Lung (tissue), 12 donors: Measurements from ENCODE around the gene XPO1. TPM values are rescaled to one million over a fixed set of nuclear protein-coding genes. Genes with fewer than 3 reads are reported as not detected.

ENCODE experiments used
- ATAC-seq: fragments of 200-7000 bp; cut with Tn5 transposase; one replicate; pipeline ENCODE4 v1.9.1; 2020; ENCODE audit warnings: moderate number of reproducible peaks; ENCODE audit not compliant: insufficient read depth, low FRiP score
- DNase-seq, 3 donors: peaks; one replicate each; pipeline ENCODE4 v3.0.0-alpha.2; 2013 to 2017
- H3K27ac ChIP-seq, 2 donors: one replicate each; pipeline ENCODE4 v1.5.1; 2013; ENCODE audit warnings: mild to moderate bottlenecking in 2 of 2, moderate library complexity in 2 of 2, control low read depth in 1 of 2, inconsistent platforms in 1 of 2, low read depth in 1 of 2, low read length in 1 of 2
- H3K27me3 ChIP-seq, 3 donors: one replicate each; pipeline ENCODE4 v1.5.1; 2013; ENCODE audit warnings: low read length in 2 of 3; ENCODE audit not compliant: control insufficient read depth in 3 of 3, insufficient read depth in 3 of 3
- H3K36me3 ChIP-seq, 4 donors: one replicate each; pipeline ENCODE4 v1.5.1; 2013; ENCODE audit warnings: low read length in 4 of 4, mild to moderate bottlenecking in 1 of 4, moderate library complexity in 1 of 4; ENCODE audit not compliant: control insufficient read depth in 4 of 4, insufficient read depth in 4 of 4
- H3K4me1 ChIP-seq, 5 donors: one replicate each; pipeline ENCODE4 v1.5.1; 2013; ENCODE audit warnings: low read length in 5 of 5, mild to moderate bottlenecking in 2 of 5, moderate library complexity in 1 of 5; ENCODE audit not compliant: control insufficient read depth in 5 of 5, insufficient read depth in 5 of 5
- H3K4me3 ChIP-seq: one replicate; pipeline ENCODE4 v1.5.1; 2013; ENCODE audit warnings: mild to moderate bottlenecking, control low read depth, moderate library complexity
- H3K9ac ChIP-seq, 2 donors: one replicate each; pipeline ENCODE4 v1.5.1; 2013; ENCODE audit warnings: low read length in 2 of 2, control low read depth in 1 of 2; ENCODE audit not compliant: insufficient read depth in 1 of 2
- H3K9me3 ChIP-seq, 4 donors: one replicate each; pipeline ENCODE4 v1.5.1; 2013; ENCODE audit warnings: low read length in 3 of 4, mild to moderate bottlenecking in 1 of 4, moderate library complexity in 1 of 4; ENCODE audit not compliant: control insufficient read depth in 4 of 4, insufficient read depth in 3 of 4
- WGBS, 2 donors: extraction: QIAGEN DNeasy Blood & Tissue Kit; methylation state at CpG; one replicate each; pipeline ENCODE4 v1.1.7; 2013; 5-methylcytosine and 5-hydroxymethylcytosine counted together
- polyA plus RNA-seq, 2 donors: library from polyadenylated mRNA; stranded (reverse); fragments of 200-250 nt; gene quantifications; one replicate each; pipeline ENCODE4 v1.2.1, GENCODE V29; 2013
- total RNA-seq, 2 donors: library from RNA; depleted of rRNA in 1 of 2; stranded (reverse); fragments of >200 nt in 1 of 2; gene quantifications; one replicate each; pipeline ENCODE4 v1.2.1, GENCODE V29; 2014 to 2021
- TF ChIP-seq, protein P1 (sequence below): IDR thresholded peaks from 2 replicates; pipeline ENCODE4 v1.5.1; 2012; ENCODE audit warnings: mild to moderate bottlenecking; ENCODE audit errors: control extremely low read depth, extremely low read depth
- donor health status: control.
- donor health status: control.
- donor health status: Bipolar disorder and iron deficiency.
- donor health status: healthy.
- donor health status: DM: yes; HTN: yes; CAD: no.

The XPO1 gene
- total and polyA plus RNA-seq, 4 donors = 57.9 to 568 (median 85.9) TPM

DNA sequence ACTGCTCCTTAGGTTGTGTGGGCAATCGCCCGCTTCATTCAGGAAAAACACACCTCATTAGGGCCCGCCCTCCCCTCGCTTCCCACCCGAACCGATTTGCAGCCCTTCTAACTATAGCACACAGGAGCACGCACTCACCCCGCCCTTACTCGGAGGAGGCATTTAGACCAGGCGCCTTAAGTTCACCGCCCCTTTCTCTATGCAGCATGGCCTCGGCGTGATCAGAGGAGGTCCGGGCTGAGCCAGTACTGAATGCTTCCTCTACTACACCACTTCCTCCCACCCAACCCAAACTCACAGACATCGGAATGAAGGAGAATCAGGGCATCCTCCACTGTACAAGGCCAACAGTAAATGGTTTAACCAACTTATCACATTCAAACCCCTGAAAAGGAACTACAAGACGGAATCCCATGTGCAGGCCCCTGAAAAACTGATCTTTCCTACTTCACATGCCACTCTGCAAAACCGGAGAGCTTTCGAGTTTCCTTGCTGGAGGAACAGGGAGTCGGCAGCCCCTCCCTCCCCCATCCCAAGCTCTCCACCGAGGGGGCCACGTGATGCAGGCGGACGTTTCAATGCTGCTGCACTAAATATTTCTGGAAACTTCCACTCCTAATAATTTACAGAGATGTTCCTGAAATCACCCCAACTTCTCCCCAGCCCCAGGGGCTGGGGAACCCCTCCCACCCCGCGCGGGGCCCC lies 1.4 kb downstream of the XPO1 start:
- WGBS, 2 donors = 0% methylated on average over 26 of the region's 26 CpGs
- Histone ChIP-seq H3K9ac (peak overlapping the region; percentile 58 to 87), H3K36me3 (peaks cover 0 to 5% (median under 1%) of the 10 kb centered on the region in 4 donors), H3K4me3 (peak overlapping the region; percentile 82), H3K27me3 (no peaks in the 10 kb centered on the region), H3K9me3 (no peaks in the 10 kb centered on the region), H3K4me1 (peaks cover 4 to 23% (median 10%) of the 10 kb centered on the region in 5 donors), H3K27ac (peak overlapping the region; percentile 92 to 95)
- ATAC-seq (peak; percentile 50), DNase-seq (peak; percentile 89 to 96 (median 92))
- TF ChIP-seq, protein P1, sequence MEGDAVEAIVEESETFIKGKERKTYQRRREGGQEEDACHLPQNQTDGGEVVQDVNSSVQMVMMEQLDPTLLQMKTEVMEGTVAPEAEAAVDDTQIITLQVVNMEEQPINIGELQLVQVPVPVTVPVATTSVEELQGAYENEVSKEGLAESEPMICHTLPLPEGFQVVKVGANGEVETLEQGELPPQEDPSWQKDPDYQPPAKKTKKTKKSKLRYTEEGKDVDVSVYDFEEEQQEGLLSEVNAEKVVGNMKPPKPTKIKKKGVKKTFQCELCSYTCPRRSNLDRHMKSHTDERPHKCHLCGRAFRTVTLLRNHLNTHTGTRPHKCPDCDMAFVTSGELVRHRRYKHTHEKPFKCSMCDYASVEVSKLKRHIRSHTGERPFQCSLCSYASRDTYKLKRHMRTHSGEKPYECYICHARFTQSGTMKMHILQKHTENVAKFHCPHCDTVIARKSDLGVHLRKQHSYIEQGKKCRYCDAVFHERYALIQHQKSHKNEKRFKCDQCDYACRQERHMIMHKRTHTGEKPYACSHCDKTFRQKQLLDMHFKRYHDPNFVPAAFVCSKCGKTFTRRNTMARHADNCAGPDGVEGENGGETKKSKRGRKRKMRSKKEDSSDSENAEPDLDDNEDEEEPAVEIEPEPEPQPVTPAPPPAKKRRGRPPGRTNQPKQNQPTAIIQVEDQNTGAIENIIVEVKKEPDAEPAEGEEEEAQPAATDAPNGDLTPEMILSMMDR = no peak

- H3K4me1 ChIP-seq = peaks cover 4 to 23% (median 10%) of the 10 kb centered on the region in 5 donors
- peak overlapping the region; percentile 92 to 95 for H3K27ac ChIP-seq
- DNase-seq (peak in 2 of 3 donors; percentile 61 to 71), ATAC-seq (no peak)
- H3K27me3 ChIP-seq = no peaks in the 10 kb centered on the region
- peaks cover 0 to 9% (median 3%) of the 10 kb centered on the region in 4 donors for H3K36me3 ChIP-seq
- TF ChIP-seq, protein P1 = no peak
- no peaks in the 10 kb centered on the region for H3K9me3 ChIP-seq
- 0 to 1% methylated on average over 9 of the region's 9 CpGs for WGBS, 2 donors
- H3K9ac ChIP-seq = peak overlapping the region in 1 of 2 donors; percentile 87
- peak overlapping the region; percentile 82 for H3K4me3 ChIP-seq
These were observed 2.0 kb downstream of the XPO1 start for GRCh38 chr2:61536180-61536571.

DNA sequence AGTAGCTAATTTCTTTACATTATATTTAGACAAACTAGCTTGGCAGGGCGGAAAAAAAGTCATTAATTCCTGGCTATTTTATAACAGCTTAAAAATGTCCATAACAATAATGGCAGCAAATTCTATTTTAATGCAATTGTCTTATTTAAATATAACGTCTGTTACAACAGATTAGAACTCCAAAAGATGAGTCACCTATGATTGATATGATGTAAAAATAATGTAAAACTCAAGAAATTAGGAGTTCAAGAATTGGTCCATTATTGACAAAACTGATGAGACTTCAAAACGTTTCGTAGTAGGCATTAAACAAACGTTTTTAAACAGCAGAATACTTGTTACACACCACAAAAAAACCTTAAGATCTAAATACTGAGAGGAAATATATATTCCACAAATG lies 2.7 kb downstream of the XPO1 start:
- Histone ChIP-seq H3K27me3 (no peaks in the 10 kb centered on the region), H3K9ac (peak overlapping the region in 1 of 2 donors; percentile 87), H3K36me3 (peaks cover 0 to 12% (median 3%) of the 10 kb centered on the region in 4 donors), H3K4me3 (no peak overlapping the region), H3K4me1 (peaks cover 4 to 25% (median 11%) of the 10 kb centered on the region in 5 donors), H3K27ac (peak overlapping the region in 1 of 2 donors; percentile 62), H3K9me3 (no peaks in the 10 kb centered on the region)
- ATAC-seq (no peak), DNase-seq (no peak)
- TF ChIP-seq, protein P1 = no peak
- 14% methylated on average over 5 of the region's 5 CpGs for WGBS, 2 donors
